Measurements from ENCODE around the gene C22orf23.

C22orf23 gene

GRCh38 chr22:37953437-37954179 is at the start of gene C22orf23, which contains the start of gene POLR2F:
Gene C22orf23, minus strand, starts transcription at chr22:37953601. Its CDS starts 452 bp downstream, at chr22:37953149.
Gene POLR2F, plus strand, starts transcription at chr22:37953699. Its CDS starts 89 bp downstream, at chr22:37953788.
- DNase-seq (ENCODE audit: low read depth in 1 of 2, low spot score in 1 of 2) = peak; percentile 92

GRCh38 chr22:37999640-38000272 is 46.4 kb upstream of the C22orf23 start:
- DNase-seq (ENCODE audit: low read depth in 1 of 2, low spot score in 1 of 2) = no peak

- no peak for DNase-seq (ENCODE audit: low read depth in 1 of 2, low spot score in 1 of 2)
Measured at GRCh38 chr22:37999236-37999635, 45.8 kb upstream of the C22orf23 start.

- no peak for DNase-seq (ENCODE audit: low read depth in 1 of 2, low spot score in 1 of 2)
Measured at GRCh38 chr22:37998543-37998942, 45.1 kb upstream of the C22orf23 start.

GRCh38 chr22:37996515-37997246 is 43.3 kb upstream of the C22orf23 start:
- DNase-seq (ENCODE audit: low read depth in 1 of 2, low spot score in 1 of 2) = no peak

GRCh38 chr22:37996079-37996478 is 42.7 kb upstream of the C22orf23 start:
- no peak for DNase-seq (ENCODE audit: low read depth in 1 of 2, low spot score in 1 of 2)

- no peak for DNase-seq (ENCODE audit: low read depth in 1 of 2, low spot score in 1 of 2)
Measured at GRCh38 chr22:37995460-37995859, 42.1 kb upstream of the C22orf23 start.

- no peak for DNase-seq (ENCODE audit: low read depth in 1 of 2, low spot score in 1 of 2)
Measured at GRCh38 chr22:37994982-37995381, 41.6 kb upstream of the C22orf23 start.

GRCh38 chr22:37994049-37994448 is 40.6 kb upstream of the C22orf23 start:
- DNase-seq (ENCODE audit: low read depth in 1 of 2, low spot score in 1 of 2) = no peak

GRCh38 chr22:37991731-37992442 is 38.5 kb upstream of the C22orf23 start:
- no peak for DNase-seq (ENCODE audit: low read depth in 1 of 2, low spot score in 1 of 2)

GRCh38 chr22:37990862-37991261 is 37.5 kb upstream of the C22orf23 start:
- DNase-seq (ENCODE audit: low read depth in 1 of 2, low spot score in 1 of 2) = no peak

- no peak for DNase-seq (ENCODE audit: low read depth in 1 of 2, low spot score in 1 of 2)
Measured at GRCh38 chr22:37990301-37990700, 36.9 kb upstream of the C22orf23 start.

GRCh38 chr22:37989146-37990045 is 36.0 kb upstream of the C22orf23 start:
- no peak for DNase-seq (ENCODE audit: low read depth in 1 of 2, low spot score in 1 of 2)

GRCh38 chr22:37986371-37986770 is 33.0 kb upstream of the C22orf23 start:
- no peak for DNase-seq (ENCODE audit: low read depth in 1 of 2, low spot score in 1 of 2)

GRCh38 chr22:37985751-37986281 is 32.4 kb upstream of the C22orf23 start:
- DNase-seq (ENCODE audit: low read depth in 1 of 2, low spot score in 1 of 2) = no peak

GRCh38 chr22:37985050-37985585 is 31.7 kb upstream of the C22orf23 start:
- no peak for DNase-seq (ENCODE audit: low read depth in 1 of 2, low spot score in 1 of 2)

- no peak for DNase-seq (ENCODE audit: low read depth in 1 of 2, low spot score in 1 of 2)
Measured at GRCh38 chr22:37983860-37984791, 30.7 kb upstream of the C22orf23 start, which contains the start of gene SOX10. Gene SOX10, minus strand, starts transcription at chr22:37984555. Its CDS starts 771 bp downstream, at chr22:37983784.

All from activated T-helper 1 cell treated with anti-CD3 and anti-CD28 coated beads, Interleukin-2, amount 50 U/mL, for 16 hours (primary cell).